Activated CD8-positive, alpha-beta T cell treated with anti-CD3 and anti-CD28 coated beads for 36 hours (primary cell): Measurements from ENCODE around the gene GPC6. TPM values are rescaled to one million over a fixed set of nuclear protein-coding genes. Genes with fewer than 3 reads are reported as not detected.

Source experiments
- ATAC-seq: fragments of 200-7000 bp; cut with Tn5 transposase; one replicate; pipeline ENCODE4 v1.10.0; 2021; ENCODE audit warnings: mild to moderate bottlenecking, moderate library complexity
- CTCF ChIA-PET: fragments of 350-600 bp; sonication (Branson Sonifier 250); formaldehyde crosslinking; loops from one replicate; lab custom pipeline; 2021; ENCODE audit warnings: antibody characterized with exemption; lab: Charles Lee
- POLR2A ChIA-PET: fragments of 350-600 bp; sonication (Branson Sonifier 250); formaldehyde crosslinking; loops from one replicate; lab custom pipeline; 2021; ENCODE audit warnings: antibody characterized with exemption; lab: Charles Lee
- DNase-seq: peaks from one replicate; pipeline ENCODE4 v3.0.0-alpha.2; 2020
- H3K27ac Mint-ChIP-seq: one replicate; pipeline ENCODE4 v1.8.0; 2021; ENCODE audit warnings: mild to moderate bottlenecking, mixed read lengths
- H3K27me3 Mint-ChIP-seq: one replicate; pipeline ENCODE4 v1.8.0; 2021; ENCODE audit warnings: mixed read lengths
- H3K36me3 Mint-ChIP-seq: one replicate; pipeline ENCODE4 v1.8.0; 2021; ENCODE audit warnings: low read depth, mixed read lengths
- H3K4me1 Mint-ChIP-seq: one replicate; pipeline ENCODE4 v1.8.0; 2021; ENCODE audit warnings: low read depth, mixed read lengths
- H3K4me3 Mint-ChIP-seq: one replicate; pipeline ENCODE4 v1.8.0; 2021; ENCODE audit warnings: mild to moderate bottlenecking, moderate library complexity, mixed read lengths
- H3K9me3 Mint-ChIP-seq: one replicate; pipeline ENCODE4 v1.8.0; 2021; ENCODE audit warnings: mixed read lengths
- intact Hi-C: fragments of 100-400 bp; cut with micrococcal nuclease; formaldehyde crosslinking; loops from one replicate; pipeline ENCODE4 v1.10.0; 2022
- total RNA-seq, 2 experiments: library from RNA; stranded (reverse); gene quantifications; one replicate each; pipeline ENCODE4 v1.2.3, GENCODE V29; 2021
- TF ChIP-seq, protein P1 (sequence below): fragments of 200-600 bp; IDR thresholded peaks from one replicate; pipeline ENCODE4 v1.8.0; 2022; ENCODE audit warnings: antibody characterized with exemption, mild to moderate bottlenecking

Gene GPC6
- total RNA-seq, 2 experiments from 2014 or later = not detected

DNA sequence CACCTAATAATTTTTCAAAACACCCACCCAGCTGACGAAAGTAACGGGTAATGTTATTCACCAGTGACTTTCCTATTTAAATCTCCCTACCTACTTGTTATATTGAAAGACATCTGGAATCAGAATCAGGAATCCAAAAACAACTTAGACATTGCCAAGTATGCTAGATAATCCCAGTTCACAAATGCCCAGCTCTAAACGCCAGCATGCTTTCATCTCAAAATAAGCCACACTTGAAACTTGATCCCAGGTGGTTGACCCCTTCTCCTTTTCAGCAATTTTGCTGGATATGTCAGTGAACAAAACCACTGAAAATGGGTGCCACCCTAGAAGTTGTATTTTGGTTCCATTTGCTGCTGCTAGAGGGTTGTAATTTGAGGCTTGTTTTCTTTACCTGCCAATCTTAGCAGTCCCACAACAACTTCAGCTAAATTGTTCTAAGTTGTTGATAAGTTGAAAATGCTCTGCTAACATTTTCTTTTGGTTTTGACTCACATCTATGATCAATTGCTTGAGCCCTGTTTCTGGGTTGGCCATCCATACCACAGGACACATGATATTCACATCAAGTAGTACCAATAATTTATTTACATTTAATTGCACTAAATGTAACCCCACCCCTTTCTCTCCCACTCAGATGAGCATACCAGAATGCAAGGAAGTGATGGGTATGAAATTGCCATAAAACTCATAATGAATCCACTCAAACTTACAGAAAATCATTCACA lies 1186.4 kb downstream of the GPC6 start:
- TF ChIP-seq, protein P1, sequence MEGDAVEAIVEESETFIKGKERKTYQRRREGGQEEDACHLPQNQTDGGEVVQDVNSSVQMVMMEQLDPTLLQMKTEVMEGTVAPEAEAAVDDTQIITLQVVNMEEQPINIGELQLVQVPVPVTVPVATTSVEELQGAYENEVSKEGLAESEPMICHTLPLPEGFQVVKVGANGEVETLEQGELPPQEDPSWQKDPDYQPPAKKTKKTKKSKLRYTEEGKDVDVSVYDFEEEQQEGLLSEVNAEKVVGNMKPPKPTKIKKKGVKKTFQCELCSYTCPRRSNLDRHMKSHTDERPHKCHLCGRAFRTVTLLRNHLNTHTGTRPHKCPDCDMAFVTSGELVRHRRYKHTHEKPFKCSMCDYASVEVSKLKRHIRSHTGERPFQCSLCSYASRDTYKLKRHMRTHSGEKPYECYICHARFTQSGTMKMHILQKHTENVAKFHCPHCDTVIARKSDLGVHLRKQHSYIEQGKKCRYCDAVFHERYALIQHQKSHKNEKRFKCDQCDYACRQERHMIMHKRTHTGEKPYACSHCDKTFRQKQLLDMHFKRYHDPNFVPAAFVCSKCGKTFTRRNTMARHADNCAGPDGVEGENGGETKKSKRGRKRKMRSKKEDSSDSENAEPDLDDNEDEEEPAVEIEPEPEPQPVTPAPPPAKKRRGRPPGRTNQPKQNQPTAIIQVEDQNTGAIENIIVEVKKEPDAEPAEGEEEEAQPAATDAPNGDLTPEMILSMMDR = no peak
- peaks cover 7% of the 10 kb centered on the region for H3K27me3 Mint-ChIP-seq
- ChIA-PET POLR2A (no interaction called here), CTCF (interaction anchor here (1.0 kb wide), 1 partner anchor 20 kb away, joined by 3 read pairs; no protein-coding TSS in a partner anchor)
- ATAC-seq (no peak), DNase-seq (no peak)
- H3K4me1 Mint-ChIP-seq = peaks cover 21% of the 10 kb centered on the region
- no peak overlapping the region for H3K4me3 Mint-ChIP-seq
- no peak overlapping the region for H3K27ac Mint-ChIP-seq
- peaks cover 15% of the 10 kb centered on the region for H3K9me3 Mint-ChIP-seq
- intact Hi-C loops = no loop called here
- peaks cover 17% of the 10 kb centered on the region for H3K36me3 Mint-ChIP-seq

DNA sequence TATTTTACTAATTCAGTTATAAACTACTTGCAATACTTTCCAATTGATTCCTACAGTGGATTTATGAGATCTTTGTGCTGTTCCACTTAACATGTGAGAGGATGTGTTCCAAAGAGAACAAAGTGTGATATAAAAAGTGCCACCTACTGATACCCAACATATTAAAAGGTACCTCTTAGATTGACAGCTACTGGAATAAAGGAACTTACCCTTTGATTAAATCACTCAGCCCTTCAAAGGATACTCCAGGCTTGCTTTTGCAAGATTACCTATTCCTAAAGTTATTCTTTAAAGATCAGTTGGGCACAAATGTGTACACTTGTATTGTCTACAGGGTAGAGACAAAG lies 1187.0 kb downstream of the GPC6 start:
- H3K27me3 Mint-ChIP-seq = peaks cover 7% of the 10 kb centered on the region
- H3K36me3 Mint-ChIP-seq = peaks cover 18% of the 10 kb centered on the region
- CTCF ChIA-PET = interaction anchor here (1.0 kb wide), 1 partner anchor 20 kb away, joined by 3 read pairs; no protein-coding TSS in a partner anchor
- ATAC-seq (no peak), DNase-seq (no peak)
- intact Hi-C loops = no loop called here
- H3K27ac Mint-ChIP-seq = no peak overlapping the region
- H3K9me3 Mint-ChIP-seq = peaks cover 15% of the 10 kb centered on the region
- H3K4me3 Mint-ChIP-seq = no peak overlapping the region
- POLR2A ChIA-PET = no interaction called here
- TF ChIP-seq, protein P1 = no peak
- H3K4me1 Mint-ChIP-seq = peaks cover 25% of the 10 kb centered on the region

DNA sequence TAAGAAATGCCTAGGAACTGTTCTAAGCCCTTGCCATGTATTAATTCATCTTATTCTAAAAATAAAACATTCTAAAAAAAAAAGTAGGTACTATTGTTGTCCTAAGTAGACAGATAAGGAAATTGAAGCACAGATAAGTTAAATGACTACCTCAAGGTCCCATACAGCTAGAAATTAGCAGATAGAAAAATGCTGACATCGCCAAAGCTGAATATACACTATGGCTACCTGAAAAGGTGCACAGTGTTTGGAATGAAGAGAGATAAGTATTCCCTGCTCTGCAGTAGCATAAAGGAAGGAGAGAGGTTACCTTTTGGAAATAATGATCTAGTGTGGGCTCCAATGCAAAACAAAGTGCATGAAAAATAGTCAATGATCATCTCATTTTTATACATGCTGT lies 1187.5 kb downstream of the GPC6 start:
- ChIA-PET POLR2A (no interaction called here), CTCF (interaction anchor here (1.6 kb wide), 1 partner anchor 203 kb away, joined by 7 read pairs; no protein-coding TSS in a partner anchor)
- Mint-ChIP-seq H3K27ac (no peak overlapping the region), H3K4me3 (no peak overlapping the region), H3K4me1 (peaks cover 30% of the 10 kb centered on the region), H3K36me3 (peaks cover 18% of the 10 kb centered on the region), H3K9me3 (peaks cover 15% of the 10 kb centered on the region), H3K27me3 (peaks cover 2% of the 10 kb centered on the region)
- no peak for DNase-seq
- no peak for ATAC-seq
- TF ChIP-seq, protein P1 = no peak
- intact Hi-C loops = no loop called here

GRCh38 chr13:94414708-94415107 lies 1188.1 kb downstream of the GPC6 start:
- no peak for ATAC-seq
- ChIA-PET CTCF (interaction anchor here (1.6 to 5.9 kb wide), 2 partner anchors 19 to 203 kb away, joined by 7 to 44 read pairs; no protein-coding TSS in a partner anchor), POLR2A (no interaction called here)
- peaks cover 2% of the 10 kb centered on the region for H3K27me3 Mint-ChIP-seq
- intact Hi-C loops = loop anchor here (5.0 kb wide), 1 partner anchor 177 kb away; no protein-coding TSS in a partner anchor
- H3K36me3 Mint-ChIP-seq = peaks cover 18% of the 10 kb centered on the region
- TF ChIP-seq, protein P1 = no peak
- no peak overlapping the region for H3K4me3 Mint-ChIP-seq
- no peak for DNase-seq
- H3K4me1 Mint-ChIP-seq = peaks cover 36% of the 10 kb centered on the region
- H3K9me3 Mint-ChIP-seq = peaks cover 15% of the 10 kb centered on the region
- no peak overlapping the region for H3K27ac Mint-ChIP-seq
